Kidney epithelial cell (primary cell): ENCODE data around the gene PCDHB12. TPM values are rescaled to one million over a fixed set of nuclear protein-coding genes. Genes with fewer than 3 reads are reported as not detected.
A peak's percentile ranks its signal among the peaks of the same experiment; 100 is the strongest.
"Not testable (repeated sequence)": the region's sequence is repeated elsewhere in the genome, so short reads cannot be mapped to it uniquely, and the experiment has no call there.

ENCODE experiments used
- DNase-seq: peaks from one replicate; pipeline ENCODE4 v3.0.0-alpha.2; 2010; ENCODE audit warnings: low read depth
- H3K27me3 ChIP-seq: 2 replicates; pipeline ENCODE4 v1.6.0; 2011; ENCODE audit warnings: low read length; ENCODE audit not compliant: control insufficient read depth, insufficient read depth
- H3K36me3 ChIP-seq: 2 replicates; pipeline ENCODE4 v1.5.1; 2011; ENCODE audit warnings: low read length; ENCODE audit not compliant: control insufficient read depth, insufficient read depth
- H3K4me3 ChIP-seq: 2 replicates; pipeline ENCODE4 v1.5.1; 2011; ENCODE audit warnings: low read depth, mild to moderate bottlenecking, control low read depth, low read length
- total RNA-seq: library from RNA; depleted of rRNA; stranded (reverse); fragments of >200 nt; gene quantifications from 2 replicates; pipeline ENCODE4 v1.2.3, GENCODE V29; 2015
- TF ChIP-seq, protein P1 (sequence below): IDR thresholded peaks from 2 replicates; pipeline ENCODE4 v1.5.1; 2011; ENCODE audit warnings: mild to moderate bottlenecking, moderate library complexity, low read length, control low read depth, inconsistent platforms; ENCODE audit not compliant: insufficient read depth, poor library complexity, severe bottlenecking

Gene PCDHB12
- total RNA-seq = 1.2 and 1.6 TPM in 2 replicates

GRCh38 chr5:141208478-141208877 is at the start of gene PCDHB12:
Gene PCDHB12 (plus strand): TSS chr5:141208719. CDS start chr5:141208908, 189 bp downstream.
- H3K27me3 ChIP-seq = no peaks in the 10 kb centered on the region
- DNase-seq = no peak
- no peak within 1 kb of the TSS for H3K4me3 ChIP-seq
- TF ChIP-seq, protein P1, sequence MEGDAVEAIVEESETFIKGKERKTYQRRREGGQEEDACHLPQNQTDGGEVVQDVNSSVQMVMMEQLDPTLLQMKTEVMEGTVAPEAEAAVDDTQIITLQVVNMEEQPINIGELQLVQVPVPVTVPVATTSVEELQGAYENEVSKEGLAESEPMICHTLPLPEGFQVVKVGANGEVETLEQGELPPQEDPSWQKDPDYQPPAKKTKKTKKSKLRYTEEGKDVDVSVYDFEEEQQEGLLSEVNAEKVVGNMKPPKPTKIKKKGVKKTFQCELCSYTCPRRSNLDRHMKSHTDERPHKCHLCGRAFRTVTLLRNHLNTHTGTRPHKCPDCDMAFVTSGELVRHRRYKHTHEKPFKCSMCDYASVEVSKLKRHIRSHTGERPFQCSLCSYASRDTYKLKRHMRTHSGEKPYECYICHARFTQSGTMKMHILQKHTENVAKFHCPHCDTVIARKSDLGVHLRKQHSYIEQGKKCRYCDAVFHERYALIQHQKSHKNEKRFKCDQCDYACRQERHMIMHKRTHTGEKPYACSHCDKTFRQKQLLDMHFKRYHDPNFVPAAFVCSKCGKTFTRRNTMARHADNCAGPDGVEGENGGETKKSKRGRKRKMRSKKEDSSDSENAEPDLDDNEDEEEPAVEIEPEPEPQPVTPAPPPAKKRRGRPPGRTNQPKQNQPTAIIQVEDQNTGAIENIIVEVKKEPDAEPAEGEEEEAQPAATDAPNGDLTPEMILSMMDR = no peak
- H3K36me3 ChIP-seq = no peaks in the 10 kb centered on the region

- DNase-seq = no peak
- Histone ChIP-seq H3K27me3 (no peaks in the 10 kb centered on the region), H3K4me3 (no peak within 1 kb of the TSS), H3K36me3 (no peaks in the 10 kb centered on the region)
- TF ChIP-seq, protein P1 = peak; percentile 25
Measured at GRCh38 chr5:141172381-141173204, 35.9 kb upstream of the PCDHB12 start, which contains the start of gene PCDHB7. Gene PCDHB7 (plus strand): TSS chr5:141172644. CDS start chr5:141172836, 192 bp downstream.

DNA sequence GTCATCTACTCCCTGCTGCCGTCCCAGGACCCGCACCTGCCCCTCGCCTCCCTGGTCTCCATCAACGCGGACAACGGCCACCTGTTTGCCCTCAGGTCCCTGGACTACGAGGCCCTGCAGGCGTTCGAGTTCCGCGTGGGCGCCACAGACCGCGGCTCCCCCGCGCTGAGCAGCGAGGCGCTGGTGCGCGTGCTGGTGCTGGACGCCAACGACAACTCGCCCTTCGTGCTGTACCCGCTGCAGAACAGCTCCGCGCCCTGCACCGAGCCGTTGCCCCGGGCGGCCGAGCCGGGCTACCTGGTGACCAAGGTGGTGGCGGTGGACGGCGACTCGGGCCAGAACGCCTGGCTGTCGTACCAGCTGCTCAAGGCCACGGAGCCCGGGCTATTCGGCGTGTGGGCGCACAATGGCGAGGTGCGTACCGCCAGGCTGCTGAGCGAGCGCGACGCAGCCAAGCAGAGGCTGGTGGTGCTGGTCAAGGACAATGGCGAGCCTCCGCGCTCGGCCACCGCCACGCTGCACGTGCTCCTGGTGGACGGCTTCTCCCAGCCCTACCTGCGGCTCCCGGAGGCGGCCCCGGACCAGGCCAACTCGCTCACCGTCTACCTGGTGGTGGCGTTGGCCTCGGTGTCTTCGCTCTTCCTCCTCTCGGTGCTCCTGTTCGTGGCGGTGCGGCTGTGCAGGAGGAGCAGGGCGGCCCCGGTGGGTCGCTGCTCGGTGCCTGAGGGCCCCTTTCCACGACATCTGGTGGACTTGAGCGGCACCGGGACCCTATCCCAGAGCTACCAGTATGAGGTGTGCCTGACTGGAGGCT is 34.0 kb upstream of the PCDHB12 start:
- not testable (repeated sequence) for H3K27me3 ChIP-seq, H3K36me3 ChIP-seq, H3K4me3 ChIP-seq, DNase-seq

GRCh38 chr5:141175933-141176332 is 32.6 kb upstream of the PCDHB12 start:
- TF ChIP-seq, protein P1 = no peak
- no peak for DNase-seq
- H3K4me3 ChIP-seq = no peak overlapping the region
- H3K36me3 ChIP-seq = no peaks in the 10 kb centered on the region
- H3K27me3 ChIP-seq = no peaks in the 10 kb centered on the region

GRCh38 chr5:141177577-141178191 is 30.8 kb upstream of the PCDHB12 start, which contains the start of gene PCDHB8:
Gene PCDHB8 (plus strand): TSS chr5:141177790. CDS start chr5:141178035, 245 bp downstream.
- H3K27me3 ChIP-seq, DNase-seq, H3K4me3 ChIP-seq, H3K36me3 ChIP-seq: not testable (repeated sequence)

- H3K27me3 ChIP-seq, DNase-seq, H3K36me3 ChIP-seq, H3K4me3 ChIP-seq: not testable (repeated sequence)
Measured at GRCh38 chr5:141179371-141179770, 29.1 kb upstream of the PCDHB12 start.

DNA sequence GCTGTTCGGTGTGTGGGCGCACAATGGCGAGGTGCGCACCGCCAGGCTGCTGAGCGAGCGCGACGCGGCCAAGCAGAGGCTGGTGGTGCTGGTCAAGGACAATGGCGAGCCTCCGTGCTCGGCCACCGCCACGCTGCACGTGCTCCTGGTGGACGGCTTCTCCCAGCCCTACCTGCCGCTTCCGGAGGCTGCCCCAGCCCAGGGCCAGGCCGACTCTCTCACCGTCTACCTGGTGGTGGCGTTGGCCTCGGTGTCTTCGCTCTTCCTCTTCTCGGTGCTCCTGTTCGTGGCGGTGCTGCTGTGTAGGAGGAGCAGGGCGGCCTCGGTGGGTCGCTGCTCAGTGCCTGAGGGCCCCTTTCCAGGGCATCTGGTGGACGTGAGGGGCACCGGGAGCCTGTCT is 28.6 kb upstream of the PCDHB12 start:
- H3K36me3 ChIP-seq = not testable (repeated sequence)

More for the DNA sequence above, 28.6 kb upstream of the PCDHB12 start:
- H3K4me3 ChIP-seq, H3K27me3 ChIP-seq, DNase-seq: not testable (repeated sequence)
